NCI-H82 treated with DMSO at 0.1 percent for 48 hours (cell line): Measurements from ENCODE around the gene MIA.
"Not testable (repeated sequence)": the region's sequence is repeated elsewhere in the genome, so short reads cannot be mapped to it uniquely, and the experiment has no call there.

Source experiments
- DNase-seq: peaks from one replicate; lab custom pipeline; 2025; ENCODE audit not compliant: unreplicated experiment; lab: John Stamatoyannopoulos, UW

Gene MIA

GRCh38 chr19:40802300-40803169 is 27.2 kb downstream of the MIA start:
- no peak for DNase-seq

GRCh38 chr19:40803170-40803856 is 28.0 kb downstream of the MIA start:
- no peak for DNase-seq

- DNase-seq = no peak
Observed at GRCh38 chr19:40803857-40804782, 28.8 kb downstream of the MIA start.

GRCh38 chr19:40804783-40805242 is 29.5 kb downstream of the MIA start:
- DNase-seq = no peak

- DNase-seq = no peak
Observed at GRCh38 chr19:40805258-40805868, 30.0 kb downstream of the MIA start.

- DNase-seq = no peak
Observed at GRCh38 chr19:40806423-40807146, 31.3 kb downstream of the MIA start.

GRCh38 chr19:40807147-40808020 is 32.1 kb downstream of the MIA start:
- DNase-seq = no peak

GRCh38 chr19:40808021-40808325 is 32.7 kb downstream of the MIA start:
- no peak for DNase-seq

GRCh38 chr19:40808497-40808896 is 33.2 kb downstream of the MIA start:
- no peak for DNase-seq

GRCh38 chr19:40809358-40810086 is 34.2 kb downstream of the MIA start:
- no peak for DNase-seq

- no peak for DNase-seq
Observed at GRCh38 chr19:40810160-40810559, 34.8 kb downstream of the MIA start.

GRCh38 chr19:40810649-40811408 is 35.5 kb downstream of the MIA start:
- peak; percentile 60 for DNase-seq

- DNase-seq = no peak
Observed at GRCh38 chr19:40811478-40812341, 36.4 kb downstream of the MIA start.

GRCh38 chr19:40812571-40812970 is 37.2 kb downstream of the MIA start:
- not testable (repeated sequence) for DNase-seq

GRCh38 chr19:40813182-40813581 is 37.9 kb downstream of the MIA start:
- no peak for DNase-seq

- DNase-seq = peak; percentile 18
Observed at GRCh38 chr19:40815223-40815622, 39.9 kb downstream of the MIA start.
